NCI-H1417 treated with DMSO at 0.1 percent for 48 hours (cell line): ENCODE data around the gene TLK1.

Experiments used
- DNase-seq: peaks from one replicate; lab custom pipeline; 2025; lab: John Stamatoyannopoulos, UW

Gene TLK1

DNA sequence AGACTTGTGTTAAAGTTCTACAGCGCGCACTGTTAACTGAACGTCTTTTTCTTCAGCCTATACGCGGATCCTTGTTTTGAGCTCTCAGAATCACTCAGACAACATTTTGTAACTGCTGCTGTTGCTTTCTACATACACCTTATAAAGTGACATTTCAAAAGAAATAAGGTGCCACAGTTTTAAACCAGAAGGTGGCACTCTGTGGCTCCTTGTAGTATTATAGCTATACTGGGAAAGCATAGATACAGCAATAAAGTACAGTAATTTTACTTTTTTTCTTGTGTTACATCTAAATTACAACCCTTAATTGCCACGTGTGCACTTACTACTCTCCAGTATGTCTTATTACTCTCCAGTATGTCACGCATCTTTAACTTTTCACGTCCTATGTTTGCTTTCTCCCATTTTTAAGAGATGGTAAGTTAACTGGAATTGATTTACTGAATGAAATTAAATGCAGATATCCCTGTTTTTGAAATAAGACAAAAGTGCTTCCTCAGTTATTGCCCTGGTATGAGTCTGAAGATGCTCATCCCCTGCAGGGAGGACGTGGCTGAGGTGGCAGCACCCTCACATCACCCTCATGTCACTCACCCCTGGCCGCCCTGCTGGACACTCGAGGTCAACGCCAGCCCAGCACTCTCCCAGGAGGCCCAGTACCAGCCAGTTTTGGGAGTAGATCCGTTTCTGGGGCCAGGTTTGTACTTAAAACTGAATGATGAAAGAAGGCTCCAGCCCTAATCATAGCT, 193.9 kb downstream of the TLK1 start:
- DNase-seq = no peak

DNA sequence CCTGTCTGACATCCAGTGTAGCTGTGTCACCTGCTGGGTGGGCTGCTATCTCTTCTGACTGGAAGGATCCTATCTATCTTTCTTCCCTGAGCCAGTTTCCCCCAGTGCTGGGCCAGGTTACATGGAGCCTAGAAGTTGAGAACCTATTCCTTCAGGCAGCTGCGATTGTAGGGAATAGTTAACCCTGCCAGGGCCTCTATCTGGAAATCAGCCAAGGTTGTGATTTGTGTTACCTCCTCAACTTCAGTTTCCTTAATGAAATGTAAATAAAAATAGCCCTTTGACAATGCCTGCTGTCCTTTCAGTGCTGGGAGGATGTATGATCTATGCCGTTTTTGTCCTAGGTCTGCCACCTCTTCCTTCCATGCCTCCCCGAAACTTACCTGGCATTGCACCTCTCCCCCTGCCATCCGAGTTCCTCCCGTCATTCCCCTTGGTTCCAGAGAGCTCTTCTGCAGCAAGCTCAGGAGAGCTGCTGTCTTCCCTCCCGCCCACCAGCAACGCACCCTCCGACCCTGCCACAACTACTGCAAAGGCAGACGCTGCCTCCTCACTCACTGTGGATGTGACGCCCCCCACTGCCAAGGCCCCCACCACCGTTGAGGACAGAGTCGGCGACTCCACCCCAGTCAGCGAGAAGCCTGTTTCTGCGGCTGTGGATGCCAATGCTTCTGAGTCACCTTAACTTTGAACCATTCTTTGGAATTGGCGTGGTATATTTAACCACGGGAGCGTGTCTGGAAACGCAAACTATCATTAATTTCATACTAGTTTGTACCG, 195.1 kb downstream of the TLK1 start:
- no peak for DNase-seq

DNA sequence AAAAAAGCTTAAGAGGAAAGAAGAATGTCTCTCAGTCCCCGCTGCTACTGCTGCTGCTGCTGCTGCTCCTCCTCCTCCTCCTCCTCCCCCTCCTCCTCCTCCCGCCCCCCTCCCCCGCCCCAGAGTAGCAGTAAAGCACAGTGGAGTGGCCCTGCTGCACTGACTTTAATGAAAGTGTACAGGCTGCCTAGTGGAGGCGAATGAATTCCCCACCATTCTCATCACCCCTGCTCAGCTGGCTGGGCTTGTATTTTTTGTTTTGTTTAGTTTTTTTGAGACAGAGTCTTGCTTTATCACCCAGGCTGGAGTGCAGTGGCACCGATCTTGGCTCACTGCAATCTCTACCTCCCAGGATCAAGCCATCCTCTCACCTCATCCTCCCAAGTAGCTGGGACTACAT, 197.3 kb downstream of the TLK1 start:
- no peak for DNase-seq

DNA sequence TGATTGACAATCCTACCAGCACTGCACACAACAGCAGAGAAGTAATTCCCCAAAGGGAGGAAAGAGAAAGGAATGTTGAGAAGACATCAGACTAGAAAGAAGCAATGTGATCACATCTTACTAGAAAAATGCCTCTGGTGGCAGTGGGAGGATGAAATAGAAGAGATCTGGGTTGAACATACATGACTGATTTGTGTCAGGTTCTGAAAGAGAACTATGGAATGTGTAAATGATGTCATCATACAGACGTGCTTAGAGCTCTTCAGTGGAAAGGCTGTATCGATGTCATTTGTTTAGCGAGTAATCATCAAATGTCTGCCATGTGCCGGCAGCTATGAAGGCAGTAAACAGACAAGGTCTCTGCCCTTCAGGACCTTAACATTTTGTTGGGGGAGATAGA, 206.8 kb downstream of the TLK1 start:
- no peak for DNase-seq

DNA sequence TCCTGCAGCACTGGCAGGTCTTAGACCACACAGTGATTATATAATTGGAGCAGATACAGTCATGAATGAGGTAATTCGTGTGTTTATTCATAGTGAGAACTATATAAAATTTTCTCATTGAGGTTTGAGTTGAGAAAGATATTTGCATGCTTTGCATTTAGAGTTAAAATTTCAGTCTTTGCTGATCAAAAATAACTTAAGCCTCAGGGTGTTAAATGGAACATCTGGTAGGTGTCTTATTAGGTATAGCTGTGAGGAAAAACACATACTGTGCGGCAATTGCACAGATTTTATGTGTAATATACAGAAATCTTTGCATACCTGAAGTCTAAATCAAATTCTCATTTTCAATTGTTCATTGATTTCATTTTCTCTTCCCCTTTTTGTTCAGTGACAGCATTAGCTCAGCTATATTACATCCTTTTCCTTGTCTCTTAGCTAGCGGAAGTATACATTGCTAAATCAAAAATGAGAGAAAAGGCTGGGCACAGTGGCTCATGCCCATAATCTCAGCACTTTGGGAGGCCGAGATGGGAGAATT, 210.4 kb downstream of the TLK1 start:
- DNase-seq = no peak

DNA sequence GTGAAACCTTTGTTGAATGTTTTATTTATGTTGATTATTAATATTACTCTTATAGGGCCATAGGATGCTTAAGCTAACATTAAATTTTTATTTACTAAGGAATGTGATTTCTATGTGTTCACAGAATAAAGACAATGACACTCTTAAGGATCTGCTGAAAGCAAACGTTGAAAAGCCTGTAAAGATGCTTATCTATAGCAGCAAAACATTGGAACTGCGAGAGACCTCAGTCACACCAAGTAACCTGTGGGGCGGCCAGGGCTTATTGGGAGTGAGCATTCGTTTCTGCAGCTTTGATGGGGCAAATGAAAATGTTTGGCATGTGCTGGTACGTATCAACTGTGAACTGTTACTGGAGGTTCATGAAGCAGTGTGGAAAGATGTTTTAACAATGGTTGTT, 211.3 kb downstream of the TLK1 start:
- DNase-seq = no peak

DNA sequence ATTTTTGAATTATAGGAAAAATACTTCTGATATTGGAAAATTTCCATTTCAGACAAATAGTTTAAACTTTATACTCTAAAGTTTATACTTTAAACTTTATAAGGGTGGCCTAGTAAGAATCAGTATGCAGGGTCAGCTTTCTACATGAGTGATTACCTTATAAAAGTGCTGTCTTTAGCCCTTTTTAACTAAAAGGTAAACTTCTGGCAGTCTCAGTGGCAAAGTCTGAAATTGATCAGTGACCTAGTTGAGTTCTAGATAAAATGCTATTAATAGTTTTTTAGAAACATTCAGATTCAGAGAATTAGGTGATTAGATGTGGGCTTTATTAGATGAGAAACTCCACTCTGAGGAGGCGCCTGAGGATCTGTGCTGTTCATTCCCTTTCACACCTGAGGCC, 216.1 kb downstream of the TLK1 start:
- no peak for DNase-seq

DNA sequence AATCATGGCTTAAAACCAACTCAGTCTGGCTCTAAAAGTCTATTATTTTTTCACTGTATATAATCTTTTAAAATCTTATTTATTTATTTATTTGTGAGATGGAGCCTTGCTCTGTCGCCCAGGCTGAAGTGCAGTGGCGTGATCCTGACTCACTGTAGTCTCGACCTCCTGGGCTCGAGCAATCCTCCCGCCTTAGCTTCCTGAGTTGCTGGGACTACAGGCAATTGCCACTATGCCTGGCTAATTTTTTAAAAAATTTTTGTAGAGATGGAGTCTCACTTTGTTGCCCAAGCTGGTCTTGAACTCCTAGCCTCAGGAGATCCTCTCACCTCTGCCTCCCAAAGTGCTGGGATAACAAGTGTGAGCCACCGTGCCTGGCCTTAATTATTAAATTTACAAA, 217.1 kb downstream of the TLK1 start:
- no peak for DNase-seq

DNA sequence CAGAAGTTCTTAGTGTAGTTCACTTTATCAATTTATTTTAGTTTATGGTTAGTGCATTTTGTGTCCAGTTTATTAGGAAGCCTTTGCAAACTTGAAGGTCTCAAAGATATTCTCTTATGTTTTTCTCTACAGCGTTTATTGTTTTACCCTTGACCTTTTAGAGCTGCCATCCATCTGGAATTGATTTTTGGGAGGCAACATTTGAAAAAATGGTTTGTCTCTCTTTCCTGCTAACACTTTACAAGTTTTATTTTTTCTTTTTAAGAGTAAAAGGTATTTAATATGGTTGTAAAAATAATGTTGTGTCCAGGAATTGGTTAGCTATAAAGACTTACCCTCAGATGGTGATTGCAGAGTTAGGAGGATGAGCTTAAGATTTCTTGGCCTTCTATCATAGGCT, 217.7 kb downstream of the TLK1 start:
- DNase-seq = no peak

DNA sequence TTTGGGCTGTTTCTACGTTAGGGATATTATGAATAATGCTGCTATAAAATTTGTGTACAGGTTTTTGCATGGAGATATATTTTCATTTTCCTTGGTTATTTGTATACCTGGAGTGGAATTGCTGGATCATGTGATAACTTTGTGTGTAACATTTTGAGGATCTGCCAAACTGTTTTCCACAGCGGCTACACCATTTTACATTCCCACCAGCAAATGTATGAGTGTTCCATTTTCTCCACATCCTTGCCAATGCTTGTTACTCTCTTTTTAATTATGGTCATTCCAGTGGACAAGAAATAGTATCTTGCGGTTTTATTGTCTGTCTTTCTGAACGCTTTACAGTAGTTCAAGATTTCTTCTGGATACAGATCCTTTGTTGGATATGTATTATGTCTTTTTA, 218.1 kb downstream of the TLK1 start:
- DNase-seq = no peak
